HG03460 (cell line): ENCODE data around the gene RBBP9.
"Not testable (repeated sequence)": the region's sequence is repeated elsewhere in the genome, so short reads cannot be mapped to it uniquely, and the experiment has no call there.

Experiments
- ATAC-seq: cut with Tn5 transposase; IDR thresholded peaks from one replicate; pipeline ENCODE4 v1.9.1; 2021; ENCODE audit not compliant: unreplicated experiment

Gene RBBP9

GRCh38 chr20:18506744-18507143 is 9.7 kb upstream of the RBBP9 start:
- ATAC-seq = no peak

DNA sequence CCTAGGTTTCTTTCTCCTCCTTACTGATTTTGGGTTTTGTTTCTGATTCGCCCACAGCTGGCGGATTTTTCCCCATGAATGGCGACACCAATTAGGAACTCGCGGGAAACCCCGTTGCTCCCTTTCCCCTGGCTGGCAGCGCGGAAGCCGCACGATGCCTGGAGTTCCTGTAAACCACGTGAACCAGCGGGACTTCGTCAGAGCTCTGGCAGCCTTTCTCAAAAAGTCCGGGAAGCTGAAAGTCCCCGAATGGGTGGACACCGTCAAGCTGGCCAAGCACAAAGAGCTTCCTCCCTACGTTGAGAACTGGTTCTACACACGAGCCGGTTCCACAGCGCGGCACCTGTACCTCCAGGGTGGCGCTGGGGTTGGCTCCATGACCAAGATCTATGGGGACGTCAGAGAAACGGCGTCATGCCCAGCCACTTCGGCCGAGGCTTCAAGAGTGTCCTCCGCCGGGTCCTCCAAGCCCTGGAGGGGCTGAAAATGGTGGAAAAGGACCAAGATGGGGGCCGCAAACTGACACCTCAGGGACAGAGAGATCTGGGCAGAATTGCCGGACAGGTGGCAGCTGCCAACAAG is 7.5 kb upstream of the RBBP9 start:
- no peak for ATAC-seq

DNA sequence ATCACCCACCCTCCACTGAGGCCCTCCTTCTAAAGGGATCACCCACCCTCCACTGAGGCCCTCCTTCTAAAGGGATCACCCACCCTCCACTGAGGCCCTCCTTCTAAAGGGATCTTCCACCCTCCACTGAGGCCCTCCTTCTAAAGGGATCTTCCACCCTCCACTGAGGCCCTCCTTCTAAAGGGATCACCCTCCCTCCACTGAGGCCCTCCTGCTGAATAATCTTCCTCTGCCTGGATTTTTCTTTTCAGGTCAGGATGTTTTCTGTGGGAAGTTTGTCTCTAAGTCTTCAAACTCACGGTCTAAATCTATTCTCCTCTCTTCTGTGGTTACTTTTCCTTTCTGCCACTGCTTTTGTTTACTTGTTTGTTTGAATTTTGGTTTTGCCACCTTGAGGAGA is 4.6 kb upstream of the RBBP9 start:
- not testable (repeated sequence) for ATAC-seq

DNA sequence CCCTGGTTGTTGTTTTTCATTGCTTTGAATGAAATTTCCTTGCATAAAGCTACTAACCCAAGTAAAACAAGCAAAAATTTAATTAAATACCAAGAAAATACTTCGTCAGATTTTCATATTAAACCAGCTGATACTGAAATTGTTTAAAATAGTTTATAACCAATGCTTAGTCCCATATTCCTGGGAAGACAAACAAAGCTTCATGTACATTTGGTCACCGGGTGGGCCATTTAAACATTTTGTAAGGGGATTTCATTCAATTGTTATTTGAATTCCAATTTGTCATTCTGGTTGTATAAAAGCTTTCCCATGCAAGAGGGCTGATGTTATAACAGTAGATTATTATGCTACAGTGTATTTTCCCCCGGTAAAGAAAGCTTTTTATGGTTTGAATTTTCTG is 578 bp upstream of the RBBP9 start:
- ATAC-seq = no peak

DNA sequence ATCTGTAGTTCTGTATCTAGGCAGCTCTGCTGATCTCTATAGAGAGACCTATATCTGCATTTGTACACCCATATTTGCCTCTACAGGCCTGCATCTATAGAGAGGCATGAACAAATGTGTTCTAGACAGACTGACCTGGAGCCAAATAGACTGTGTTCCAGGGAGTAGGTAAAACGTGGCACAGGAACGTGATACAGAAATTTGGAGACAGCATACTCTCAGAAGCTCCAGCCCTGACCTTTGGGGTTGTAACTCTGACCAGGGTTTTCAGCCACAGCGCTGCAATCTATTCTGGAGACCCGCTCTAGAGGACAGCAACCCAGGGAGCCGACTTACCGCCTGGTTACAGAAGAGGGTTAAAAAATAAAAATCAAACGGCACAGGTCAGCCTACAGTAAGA is 983 bp downstream of the RBBP9 start:
- ATAC-seq = no peak

DNA sequence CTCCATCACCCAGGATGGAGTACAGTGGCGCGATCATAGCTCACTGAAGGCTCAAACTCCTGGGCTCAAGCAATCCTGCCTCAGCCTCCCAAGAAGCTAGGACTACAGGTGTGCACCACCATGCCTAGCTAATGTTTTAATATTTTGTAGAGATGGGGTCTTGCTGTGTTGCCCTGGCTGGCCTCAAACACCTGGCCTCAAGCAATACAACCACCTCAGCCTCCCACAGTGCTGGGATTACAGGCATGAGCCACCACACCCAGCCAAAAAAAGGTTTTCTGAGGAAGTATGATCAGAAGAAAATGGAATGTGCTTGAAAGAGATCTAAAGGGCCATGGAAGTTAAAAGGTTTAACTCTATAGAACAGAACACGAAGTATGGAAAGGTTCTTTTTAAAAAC is 8.7 kb downstream of the RBBP9 start:
- no peak for ATAC-seq

DNA sequence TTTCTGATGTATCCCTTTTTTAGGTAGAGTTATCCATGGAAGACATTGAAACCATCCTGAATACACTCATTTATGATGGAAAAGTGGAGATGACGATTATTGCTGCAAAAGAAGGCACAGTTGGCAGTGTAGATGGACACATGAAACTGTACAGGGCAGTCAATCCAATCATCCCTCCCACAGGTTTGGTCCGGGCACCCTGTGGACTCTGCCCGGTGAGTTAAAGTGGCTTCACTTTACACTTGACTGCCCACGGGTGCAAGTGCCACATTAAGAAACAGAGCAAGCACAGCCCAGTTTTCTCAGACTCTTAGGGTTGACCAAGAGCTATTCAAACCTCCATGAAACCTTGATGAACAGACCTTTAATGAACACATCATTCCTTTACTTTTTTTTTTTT is 15.4 kb downstream of the RBBP9 start:
- ATAC-seq = no peak

DNA sequence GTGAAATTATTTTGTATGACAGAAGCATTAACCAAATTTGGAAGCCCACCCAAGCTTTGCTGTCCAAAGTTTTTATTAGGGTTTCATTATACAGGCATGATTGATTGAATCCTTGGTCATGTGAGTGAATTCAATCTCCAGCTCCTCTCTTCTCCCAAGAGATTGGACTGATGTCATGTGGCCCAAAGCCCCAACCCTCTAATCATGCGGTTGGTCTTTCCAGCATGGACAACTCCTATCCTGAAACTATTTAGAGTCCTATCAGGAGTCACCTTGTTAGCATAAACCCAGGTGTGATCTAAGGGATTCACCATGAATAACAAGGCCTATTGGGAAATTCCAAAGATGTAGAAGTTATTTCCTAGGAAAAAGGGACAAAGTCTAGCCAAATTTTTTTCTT is 19.2 kb downstream of the RBBP9 start:
- ATAC-seq = no peak

GRCh38 chr20:18477218-18477617 is 19.8 kb downstream of the RBBP9 start:
- ATAC-seq = no peak

DNA sequence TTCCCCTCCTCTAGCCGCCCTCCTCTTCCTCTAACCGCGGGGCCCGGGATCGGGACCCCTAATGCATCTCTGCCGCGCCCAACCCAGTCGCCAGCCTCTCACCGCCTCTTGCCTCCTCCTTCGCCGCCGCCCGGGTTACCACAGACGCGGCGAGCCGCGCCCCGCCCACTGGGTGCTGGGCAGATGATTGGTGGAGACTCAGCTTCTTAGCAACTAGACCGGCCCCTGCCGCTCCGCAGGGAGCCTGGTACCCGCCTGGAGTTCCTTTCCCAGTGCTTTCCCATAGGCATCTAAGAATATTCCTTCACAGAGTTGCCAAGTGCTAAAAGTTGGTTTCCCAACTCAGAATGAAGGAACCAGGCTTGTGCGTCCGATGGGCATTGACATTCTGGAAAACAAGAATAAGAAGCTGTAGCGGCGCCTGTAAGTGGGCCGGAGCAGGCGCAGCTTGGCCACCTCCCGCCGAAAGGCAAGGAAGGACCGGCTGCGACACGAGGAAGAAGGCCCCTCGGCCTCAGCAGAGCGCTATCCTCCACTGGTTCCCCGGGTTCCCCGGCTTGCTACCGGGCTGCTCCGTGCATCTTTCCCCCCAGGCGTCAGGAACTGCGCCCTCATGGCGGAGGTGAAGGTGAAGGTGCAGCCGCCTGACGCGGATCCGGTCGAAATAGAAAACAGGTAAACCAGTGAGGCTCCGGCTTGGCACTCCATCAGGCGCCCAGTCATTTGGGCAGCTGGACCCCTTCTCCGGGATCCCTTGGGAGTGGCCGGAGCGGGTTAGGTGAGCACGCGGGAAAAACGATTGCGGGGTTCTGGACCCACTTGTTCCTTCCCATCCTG is 29.9 kb downstream of the RBBP9 start, which contains the start of the genes DZANK1 and POLR3F:
Gene DZANK1 (minus strand): TSS at position 137 of the 837 bp plus-strand sequence. CDS start 1,672 bp downstream, outside the sequence.
Gene POLR3F (plus strand): TSS at position 497 of the 837 bp plus-strand sequence. CDS start 117 bp downstream, at position 614.
- peak; percentile 94 for ATAC-seq

DNA sequence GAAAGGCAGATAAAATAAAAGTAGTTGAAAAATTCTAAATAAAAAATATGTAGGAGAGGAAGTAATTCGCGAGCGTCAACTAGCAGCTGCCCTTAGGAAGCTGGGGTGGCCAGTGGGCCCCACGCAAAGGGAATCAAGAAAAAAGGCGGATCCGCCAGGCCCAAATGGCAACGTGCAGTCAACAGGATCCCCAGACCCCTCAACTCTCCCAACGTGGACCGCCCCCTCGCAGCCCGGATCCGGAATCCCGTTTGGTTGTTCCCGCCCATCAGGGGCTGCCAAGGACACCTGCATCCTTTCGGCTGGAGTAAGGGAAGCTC is 30.5 kb downstream of the RBBP9 start:
- peak; percentile 17 for ATAC-seq

GRCh38 chr20:18465536-18466200 is 31.4 kb downstream of the RBBP9 start:
- peak; percentile 31 for ATAC-seq

GRCh38 chr20:18456600-18456999 is 40.4 kb downstream of the RBBP9 start:
- no peak for ATAC-seq

DNA sequence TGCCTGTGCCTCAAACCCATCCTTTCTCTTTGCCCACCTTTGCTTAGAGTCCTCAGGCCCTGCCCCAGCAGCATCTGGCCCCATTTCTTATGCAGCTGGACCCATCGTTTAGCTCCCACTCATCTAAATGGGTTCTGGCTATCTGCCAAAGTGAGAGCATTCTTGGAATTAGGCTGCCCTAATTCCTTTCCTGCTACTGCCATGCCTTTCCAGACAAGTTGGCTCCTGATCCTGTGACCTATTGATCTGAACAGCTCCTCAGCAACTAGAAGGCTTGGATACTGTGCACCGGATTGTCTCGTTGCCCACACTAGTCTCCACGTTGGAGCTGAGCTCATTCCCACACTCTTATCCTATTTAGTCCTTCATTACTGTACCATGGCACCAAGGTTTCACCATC is 53.1 kb downstream of the RBBP9 start:
- ATAC-seq = no peak

- ATAC-seq = no peak
Measured at GRCh38 chr20:18440403-18440802, 56.6 kb downstream of the RBBP9 start.

DNA sequence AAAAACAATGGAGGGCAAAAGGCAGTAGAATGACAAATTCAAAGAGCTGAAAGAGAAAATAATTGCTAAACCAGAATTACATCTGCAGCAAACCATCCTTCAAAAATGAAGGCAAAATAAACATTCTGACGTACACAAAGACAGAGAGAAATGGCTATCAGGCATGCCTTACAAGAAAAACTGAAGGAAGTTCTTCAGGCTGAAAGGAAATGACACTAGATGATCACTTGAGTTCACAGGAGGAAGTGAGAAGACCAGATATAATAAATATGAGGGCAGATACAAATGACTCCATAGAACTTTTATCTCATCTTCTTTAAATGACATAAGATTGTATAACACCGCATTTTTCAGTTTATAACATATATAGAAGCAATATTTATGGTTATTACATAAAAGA is 60.2 kb downstream of the RBBP9 start:
- no peak for ATAC-seq
